Stimulated activated CD4-positive, alpha-beta T cell treated with anti-CD3 and anti-CD28 coated beads, Interleukin-15, amount 100 ng/mL, for 48 hours (primary cell): ENCODE measurements around the gene METTL21A.

Experiments
- DNase-seq, 2 donors: peaks; one replicate each; pipeline ENCODE4 v3.0.0-alpha.2; 2020; ENCODE audit warnings: low read depth in 2 of 2

Gene METTL21A

GRCh38 chr2:207624185-207625013, 795 bp downstream of the METTL21A start:
- peak; percentile 46 for DNase-seq

- no peak for DNase-seq
Observed at GRCh38 chr2:207621501-207622039, 3.6 kb downstream of the METTL21A start.

GRCh38 chr2:207619764-207620203, 5.4 kb downstream of the METTL21A start:
- DNase-seq: no peak

GRCh38 chr2:207617011-207617671, 8.1 kb downstream of the METTL21A start:
- no peak for DNase-seq

- DNase-seq: no peak
Observed at GRCh38 chr2:207616185-207616584, 9.0 kb downstream of the METTL21A start.

- DNase-seq: no peak
Observed at GRCh38 chr2:207614824-207615223, 10.4 kb downstream of the METTL21A start.

- DNase-seq: no peak
Observed at GRCh38 chr2:207612714-207613113, 12.5 kb downstream of the METTL21A start.

GRCh38 chr2:207606829-207607228, 18.4 kb downstream of the METTL21A start:
- no peak for DNase-seq

GRCh38 chr2:207606399-207606798, 18.8 kb downstream of the METTL21A start:
- DNase-seq: no peak

GRCh38 chr2:207603486-207603885, 21.7 kb downstream of the METTL21A start:
- DNase-seq: no peak

GRCh38 chr2:207601774-207602173, 23.4 kb downstream of the METTL21A start:
- DNase-seq: no peak

GRCh38 chr2:207600231-207600630, 25.0 kb downstream of the METTL21A start:
- no peak for DNase-seq

GRCh38 chr2:207599636-207600035, 25.6 kb downstream of the METTL21A start:
- DNase-seq: no peak

GRCh38 chr2:207594731-207595130, 30.5 kb downstream of the METTL21A start:
- DNase-seq: no peak

GRCh38 chr2:207594264-207594663, 30.9 kb downstream of the METTL21A start:
- DNase-seq: no peak

- no peak for DNase-seq
Observed at GRCh38 chr2:207593277-207593676, 31.9 kb downstream of the METTL21A start.

GRCh38 chr2:207589143-207589542, 36.1 kb downstream of the METTL21A start:
- DNase-seq: no peak

- DNase-seq: no peak
Observed at GRCh38 chr2:207587305-207587704, 37.9 kb downstream of the METTL21A start.

GRCh38 chr2:207584952-207585351, 40.2 kb downstream of the METTL21A start:
- DNase-seq: no peak

GRCh38 chr2:207571370-207571769, 53.8 kb downstream of the METTL21A start:
- DNase-seq: no peak

- DNase-seq: no peak
Observed at GRCh38 chr2:207567671-207568070, 57.5 kb downstream of the METTL21A start.

GRCh38 chr2:207565736-207566500, 59.3 kb downstream of the METTL21A start:
- DNase-seq: no peak
